ENCODE results near the gene ELK4.

DNA sequence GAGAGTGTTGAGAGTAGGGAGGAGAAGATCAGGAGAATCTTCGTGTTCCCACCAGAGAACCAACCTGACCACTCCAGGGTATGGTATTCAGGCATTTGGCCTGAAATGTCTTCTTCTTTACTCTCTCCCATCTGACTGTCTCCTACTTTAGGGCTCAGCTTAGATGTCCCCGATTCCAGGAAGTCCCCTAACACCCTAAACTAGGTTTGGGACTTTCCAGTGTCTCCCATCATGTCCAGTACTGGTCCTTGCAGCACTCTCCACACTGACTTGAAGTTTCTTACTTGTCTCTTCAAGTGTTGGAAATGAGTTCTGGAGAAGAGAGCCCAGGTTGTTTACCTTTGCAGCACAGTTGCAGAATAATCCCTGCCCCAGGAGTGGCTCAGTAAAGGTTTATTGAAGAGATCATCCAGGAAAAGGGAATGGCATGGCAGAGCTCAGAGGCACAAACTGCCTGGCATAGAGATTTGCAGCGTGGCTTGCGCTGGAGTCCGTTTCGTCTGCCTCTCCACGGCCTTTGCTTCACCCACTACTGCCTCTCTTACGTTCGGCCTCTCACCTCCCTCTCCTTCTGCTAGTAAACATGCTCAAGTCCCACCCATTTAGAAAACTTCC lies 6.2 kb upstream of the ELK4 start:
- TF ChIP-seq SPI1 (IDR thresholded peaks at IDR 0.05; ENCODE audit: borderline replicate concordance, low read depth) (no peak), POLR2AphosphoS5 (IDR thresholded peaks at IDR 0.05; ENCODE audit: low read depth) (no peak)
- TF ChIP-seq, protein P1, sequence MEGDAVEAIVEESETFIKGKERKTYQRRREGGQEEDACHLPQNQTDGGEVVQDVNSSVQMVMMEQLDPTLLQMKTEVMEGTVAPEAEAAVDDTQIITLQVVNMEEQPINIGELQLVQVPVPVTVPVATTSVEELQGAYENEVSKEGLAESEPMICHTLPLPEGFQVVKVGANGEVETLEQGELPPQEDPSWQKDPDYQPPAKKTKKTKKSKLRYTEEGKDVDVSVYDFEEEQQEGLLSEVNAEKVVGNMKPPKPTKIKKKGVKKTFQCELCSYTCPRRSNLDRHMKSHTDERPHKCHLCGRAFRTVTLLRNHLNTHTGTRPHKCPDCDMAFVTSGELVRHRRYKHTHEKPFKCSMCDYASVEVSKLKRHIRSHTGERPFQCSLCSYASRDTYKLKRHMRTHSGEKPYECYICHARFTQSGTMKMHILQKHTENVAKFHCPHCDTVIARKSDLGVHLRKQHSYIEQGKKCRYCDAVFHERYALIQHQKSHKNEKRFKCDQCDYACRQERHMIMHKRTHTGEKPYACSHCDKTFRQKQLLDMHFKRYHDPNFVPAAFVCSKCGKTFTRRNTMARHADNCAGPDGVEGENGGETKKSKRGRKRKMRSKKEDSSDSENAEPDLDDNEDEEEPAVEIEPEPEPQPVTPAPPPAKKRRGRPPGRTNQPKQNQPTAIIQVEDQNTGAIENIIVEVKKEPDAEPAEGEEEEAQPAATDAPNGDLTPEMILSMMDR (IDR thresholded peaks at IDR 0.05; ENCODE audit: insufficient read depth, low read length), result no peak

Measured in HL-60 (cell line).